Suppressor macrophage treated with lipopolysaccharide for 4 hours (primary cell): Measurements from ENCODE around the gene IGF2BP2.

Source experiments
- DNase-seq: peaks from one replicate; pipeline ENCODE4 v3.0.0-alpha.2; 2020

Gene IGF2BP2

GRCh38 chr3:185631108-185631507, 193.7 kb downstream of the IGF2BP2 start:
- no peak for DNase-seq

- DNase-seq, result peak; percentile 20
Measured at GRCh38 chr3:185630182-185630622, 194.6 kb downstream of the IGF2BP2 start.

- no peak for DNase-seq
Measured at GRCh38 chr3:185629554-185630181, 195.2 kb downstream of the IGF2BP2 start.

GRCh38 chr3:185625784-185626183, 199.1 kb downstream of the IGF2BP2 start:
- DNase-seq, result no peak

- no peak for DNase-seq
Measured at GRCh38 chr3:185623939-185624665, 200.7 kb downstream of the IGF2BP2 start.

GRCh38 chr3:185613016-185613415, 211.8 kb downstream of the IGF2BP2 start:
- no peak for DNase-seq

- no peak for DNase-seq
Measured at GRCh38 chr3:185606196-185606595, 218.6 kb downstream of the IGF2BP2 start.

- DNase-seq, result peak; percentile 3
Measured at GRCh38 chr3:185605566-185605965, 219.3 kb downstream of the IGF2BP2 start.

- peak; percentile 70 for DNase-seq
Measured at GRCh38 chr3:185595526-185595925, 229.3 kb downstream of the IGF2BP2 start.

GRCh38 chr3:185594073-185594472, 230.8 kb downstream of the IGF2BP2 start:
- no peak for DNase-seq
